ENCODE measurements around the gene RBM47. TPM values are rescaled to one million over a fixed set of nuclear protein-coding genes. Genes with fewer than 3 reads are reported as not detected.

RBM47 gene
- total RNA-seq (100 to 1,000 TPM; 112 to 119 TPM), polyA plus RNA-seq (10 to 100 TPM; 25.9 to 76.2 TPM)
- long read RNA-seq, donor 1, full-length matches to known transcripts = 3 of 3 reads
- long read RNA-seq, donor 1, partial matches to known transcripts = 0 of 3 reads
- long read RNA-seq, donor 1, other reads (novel, unspliced or antisense) = 0 of 3 reads
- long read RNA-seq, donor 2, full-length matches to known transcripts = 1 of 1 reads
- long read RNA-seq, donor 2, partial matches to known transcripts = 0 of 1 reads
- long read RNA-seq, donor 2, other reads (novel, unspliced or antisense) = 0 of 1 reads
- long read RNA-seq, donor 3, full-length matches to known transcripts = 2 of 2 reads
- long read RNA-seq, donor 3, partial matches to known transcripts = 0 of 2 reads
- long read RNA-seq, donor 3, other reads (novel, unspliced or antisense) = 0 of 2 reads
- long read RNA-seq, donor 4 = 0 reads
- long read RNA-seq, donor 5, full-length matches to known transcripts = 1 of 1 reads
- long read RNA-seq, donor 5, partial matches to known transcripts = 0 of 1 reads
- long read RNA-seq, donor 5, other reads (novel, unspliced or antisense) = 0 of 1 reads

GRCh38 chr4:40629401-40630334, at the start of gene RBM47:
Gene RBM47, minus strand, starts transcription at chr4:40629864. Its CDS starts 190,971 bp downstream, at chr4:40438893.
- ATAC-seq (ENCODE audit: insufficient read depth, low FRiP score) (peak; percentile 88), DNase-seq (peak; percentile 69 to 79 (median 74))
- peaks cover 0 to 28% (median 8%) of the 10 kb centered on the region in 3 donors for H3K27me3 ChIP-seq (ENCODE audit: control insufficient read depth in 3 of 3, insufficient read depth in 3 of 3, low read length in 2 of 3)
- peaks cover 0 to 11% (median 2%) of the 10 kb centered on the region in 5 donors for H3K4me1 ChIP-seq (ENCODE audit: control insufficient read depth in 5 of 5, insufficient read depth in 5 of 5, low read length in 5 of 5)
- no peaks in the 10 kb centered on the region for H3K9me3 ChIP-seq (ENCODE audit: control insufficient read depth in 4 of 4, insufficient read depth in 3 of 4, low read length in 3 of 4)
- H3K4me3 ChIP-seq = peak within 1 kb of the TSS; percentile 54
- peak within 1 kb of the TSS; percentile 10 to 93 for H3K27ac ChIP-seq (ENCODE audit: low read depth in 1 of 2, low read length in 1 of 2)
- TF ChIP-seq CTCF (IDR thresholded peaks at IDR 0.05; ENCODE audit: control extremely low read depth, extremely low read depth) = no peak
- WGBS, 2 donors = 1 to 3% methylated on average over 50 to 53 of the region's 53 CpGs
- peak within 1 kb of the TSS; percentile 81 to 88 for H3K9ac ChIP-seq (ENCODE audit: insufficient read depth in 1 of 2, low read length in 2 of 2)
- no peaks in the 10 kb centered on the region for H3K36me3 ChIP-seq (ENCODE audit: control insufficient read depth in 4 of 4, insufficient read depth in 4 of 4, low read length in 4 of 4)

GRCh38 chr4:40678421-40678820, 48.8 kb upstream of the RBM47 start:
- no peak for ATAC-seq (ENCODE audit: insufficient read depth, low FRiP score)
- no peaks in the 10 kb centered on the region for H3K36me3 ChIP-seq (ENCODE audit: control insufficient read depth in 4 of 4, insufficient read depth in 4 of 4, low read length in 4 of 4)
- H3K9ac ChIP-seq (ENCODE audit: insufficient read depth in 1 of 2, low read length in 2 of 2) = no peak overlapping the region
- H3K9me3 ChIP-seq (ENCODE audit: control insufficient read depth in 4 of 4, insufficient read depth in 3 of 4, low read length in 3 of 4) = peaks cover 0 to 3% (median 0%) of the 10 kb centered on the region in 4 donors
- no peaks in the 10 kb centered on the region for H3K4me1 ChIP-seq (ENCODE audit: control insufficient read depth in 5 of 5, insufficient read depth in 5 of 5, low read length in 5 of 5)
- 77 to 88% methylated on average over 6 of the region's 6 CpGs for WGBS, 2 donors
- DNase-seq = no peak
- no peak overlapping the region for H3K4me3 ChIP-seq
- H3K27me3 ChIP-seq (ENCODE audit: control insufficient read depth in 3 of 3, insufficient read depth in 3 of 3, low read length in 2 of 3) = no peaks in the 10 kb centered on the region
- TF ChIP-seq CTCF (IDR thresholded peaks at IDR 0.05; ENCODE audit: control extremely low read depth, extremely low read depth) = no peak
- no peak overlapping the region for H3K27ac ChIP-seq (ENCODE audit: low read depth in 1 of 2, low read length in 1 of 2)

GRCh38 chr4:40675166-40675565, 45.5 kb upstream of the RBM47 start:
- no peak overlapping the region for H3K27ac ChIP-seq (ENCODE audit: low read depth in 1 of 2, low read length in 1 of 2)
- peaks cover 0 to 6% (median 0%) of the 10 kb centered on the region in 5 donors for H3K4me1 ChIP-seq (ENCODE audit: control insufficient read depth in 5 of 5, insufficient read depth in 5 of 5, low read length in 5 of 5)
- no peaks in the 10 kb centered on the region for H3K36me3 ChIP-seq (ENCODE audit: control insufficient read depth in 4 of 4, insufficient read depth in 4 of 4, low read length in 4 of 4)
- peaks cover 0 to 3% (median 0%) of the 10 kb centered on the region in 4 donors for H3K9me3 ChIP-seq (ENCODE audit: control insufficient read depth in 4 of 4, insufficient read depth in 3 of 4, low read length in 3 of 4)
- H3K4me3 ChIP-seq = no peak overlapping the region
- no peak for TF ChIP-seq CTCF (IDR thresholded peaks at IDR 0.05; ENCODE audit: control extremely low read depth, extremely low read depth)
- H3K9ac ChIP-seq (ENCODE audit: insufficient read depth in 1 of 2, low read length in 2 of 2) = no peak overlapping the region
- DNase-seq (no peak), ATAC-seq (ENCODE audit: insufficient read depth, low FRiP score) (no peak)
- no peaks in the 10 kb centered on the region for H3K27me3 ChIP-seq (ENCODE audit: control insufficient read depth in 3 of 3, insufficient read depth in 3 of 3, low read length in 2 of 3)
- WGBS, 2 donors = 84 to 94% methylated on average over 6 of the region's 6 CpGs
